Hippocampal formation (tissue), 2 donors: ENCODE measurements around the gene RNF144A.
A peak's percentile ranks its signal among the peaks of the same experiment; 100 is the strongest.

Experiments used
- DNase-seq, 2 donors: peaks; one replicate each; lab custom pipeline; 2025; lab: John Stamatoyannopoulos, UW

RNF144A gene

GRCh38 chr2:7022492-7023385 is 105.5 kb downstream of the RNF144A start:
- DNase-seq, result no peak

GRCh38 chr2:7023542-7023941 is 106.3 kb downstream of the RNF144A start:
- no peak for DNase-seq

DNA sequence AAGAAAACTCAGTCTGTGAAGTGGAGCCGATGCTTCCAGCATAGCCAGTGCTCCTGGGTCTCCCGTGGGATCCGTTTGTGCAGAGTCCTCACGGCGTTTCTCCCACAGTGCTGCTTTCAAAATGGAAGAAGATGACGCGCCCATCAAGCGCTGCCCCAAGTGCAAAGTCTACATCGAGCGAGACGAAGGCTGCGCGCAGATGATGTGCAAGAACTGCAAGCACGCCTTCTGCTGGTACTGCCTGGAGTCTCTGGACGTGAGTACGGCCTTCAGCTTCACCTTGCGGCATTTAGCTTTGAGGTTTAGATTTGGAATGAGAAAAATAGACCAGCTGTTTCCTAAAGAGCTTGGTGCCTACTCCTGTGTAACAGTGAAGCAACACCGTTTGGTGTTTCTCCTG is 107.0 kb downstream of the RNF144A start:
- DNase-seq, result no peak

- DNase-seq, result no peak
Observed at GRCh38 chr2:7025082-7025481, 107.9 kb downstream of the RNF144A start.

- DNase-seq, result no peak
Observed at GRCh38 chr2:7026742-7027141, 109.5 kb downstream of the RNF144A start.

DNA sequence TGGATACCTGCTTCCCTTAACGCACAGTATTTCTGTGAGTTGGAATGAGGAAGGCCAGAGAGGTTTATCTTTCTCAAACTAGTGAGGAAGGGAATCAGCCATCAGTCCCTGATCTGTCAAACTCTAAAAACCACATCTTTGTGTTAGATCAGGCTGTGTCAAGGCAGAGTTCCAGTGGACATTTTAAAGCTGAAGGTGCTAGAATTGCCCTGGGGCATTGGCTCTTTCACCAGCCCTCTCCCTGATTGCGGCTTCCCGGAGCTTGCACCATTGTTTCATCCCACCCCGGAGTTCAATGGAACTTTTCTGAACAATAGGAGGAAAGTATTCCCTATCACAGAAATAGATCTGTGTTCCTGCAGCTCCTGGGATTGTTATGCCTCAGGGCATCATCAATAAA is 110.2 kb downstream of the RNF144A start:
- no peak for DNase-seq

DNA sequence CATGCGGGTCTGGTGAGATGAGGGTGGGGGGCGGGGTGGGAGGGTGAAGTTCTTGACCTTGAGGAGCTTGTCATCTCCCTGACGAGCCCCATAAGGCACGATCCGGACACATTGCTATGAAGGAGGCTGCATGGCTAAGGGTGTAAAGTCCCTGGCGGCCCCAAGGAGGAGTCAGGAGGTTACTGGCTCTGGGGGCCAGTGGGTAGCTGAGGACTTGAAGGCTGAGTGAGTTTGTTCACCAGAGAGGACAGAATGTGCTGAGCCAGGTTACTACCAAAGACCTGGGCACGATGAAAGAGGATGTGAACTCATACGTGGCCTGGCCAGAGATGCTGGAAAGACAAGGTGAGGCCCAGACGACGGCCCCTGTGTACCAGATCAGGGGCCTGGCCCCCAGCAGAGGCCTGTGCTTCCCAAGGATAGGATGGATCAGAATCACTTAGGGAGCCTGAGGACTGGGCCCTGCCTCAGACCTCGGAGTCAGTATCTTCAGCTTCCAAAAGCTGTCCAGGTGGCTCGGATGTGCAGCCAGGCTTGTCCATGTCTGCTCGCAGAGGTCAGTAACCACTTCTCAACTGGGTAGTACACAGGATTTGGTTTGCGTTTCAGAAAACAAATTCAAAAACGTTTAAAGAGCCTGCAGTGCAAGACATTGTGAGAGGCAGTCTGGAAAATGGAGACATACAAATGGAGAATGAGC is 110.9 kb downstream of the RNF144A start:
- DNase-seq, result no peak

DNA sequence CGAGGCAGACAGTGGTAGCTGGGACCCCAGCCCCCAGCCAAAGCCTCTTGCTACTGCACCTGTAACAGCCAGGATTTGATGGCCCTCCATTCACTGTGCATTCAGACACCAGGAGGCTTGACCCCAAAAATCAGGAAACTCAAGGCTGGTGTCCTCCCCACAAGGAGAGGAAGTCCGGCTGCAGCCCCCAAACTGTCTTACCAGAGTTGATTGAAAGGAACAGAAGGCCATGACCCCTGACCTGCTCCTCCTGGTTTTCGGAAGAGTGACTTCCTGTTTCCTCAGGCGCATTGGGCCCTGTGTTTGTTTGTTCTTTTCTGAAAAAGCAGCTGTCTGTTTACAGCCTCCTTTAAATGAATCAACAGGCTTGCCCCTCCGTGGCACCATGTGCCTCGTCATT is 111.6 kb downstream of the RNF144A start:
- no peak for DNase-seq

- peak in 1 of 2 donors; percentile 24 for DNase-seq
Observed at GRCh38 chr2:7029291-7030059, 112.3 kb downstream of the RNF144A start.

DNA sequence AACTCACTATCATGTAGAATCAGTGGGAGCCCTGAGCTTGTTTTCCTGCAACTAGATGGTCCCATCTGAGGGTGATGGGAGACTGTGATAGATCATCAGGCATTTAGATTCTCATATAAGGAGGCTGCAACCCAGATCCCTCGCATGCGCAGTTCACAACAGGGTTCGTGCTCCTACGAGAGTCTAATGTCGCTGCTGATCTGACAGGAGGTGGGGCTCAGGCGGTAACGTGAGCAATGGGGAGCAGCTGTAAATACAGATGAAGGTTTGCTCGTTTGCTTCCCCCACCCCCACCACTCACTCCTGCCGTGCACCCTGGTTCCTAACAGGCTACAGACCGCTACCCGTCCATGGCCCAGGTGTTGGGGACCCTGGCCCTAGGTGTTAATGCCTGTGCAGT is 113.6 kb downstream of the RNF144A start:
- no peak for DNase-seq

DNA sequence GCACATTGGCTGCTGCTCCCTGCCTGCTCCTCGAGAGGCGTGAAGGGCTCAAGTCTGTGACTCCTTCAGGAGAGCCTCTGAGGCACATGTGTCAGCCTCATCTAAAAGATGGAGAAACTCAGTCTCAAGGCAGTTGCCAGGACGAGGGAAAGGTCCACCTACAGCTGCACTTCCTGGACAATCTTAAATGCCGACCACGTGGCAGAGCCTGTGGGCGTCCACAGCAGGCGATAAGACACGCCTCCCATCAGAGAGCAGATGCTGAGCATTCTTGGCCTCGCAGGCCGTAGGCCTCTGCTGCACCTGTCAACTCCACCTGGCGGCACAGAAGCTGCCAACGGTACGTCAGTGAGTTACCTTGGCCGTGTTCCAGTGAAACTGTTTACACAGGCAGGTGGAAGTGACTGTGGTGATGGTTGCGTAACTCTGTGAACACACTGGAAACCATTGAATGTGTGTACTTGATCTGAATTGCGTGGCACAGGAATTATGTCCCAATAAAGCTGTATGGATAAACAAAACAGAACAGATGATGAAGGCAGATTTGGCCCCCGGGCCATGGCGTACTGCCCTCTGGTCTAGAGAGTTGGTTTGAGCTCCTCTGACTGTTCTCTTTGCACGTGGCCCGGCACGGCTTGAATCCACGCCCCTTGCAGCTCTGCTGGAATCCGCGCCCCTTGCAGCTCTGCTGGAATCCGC is 114.5 kb downstream of the RNF144A start:
- DNase-seq, result no peak

DNA sequence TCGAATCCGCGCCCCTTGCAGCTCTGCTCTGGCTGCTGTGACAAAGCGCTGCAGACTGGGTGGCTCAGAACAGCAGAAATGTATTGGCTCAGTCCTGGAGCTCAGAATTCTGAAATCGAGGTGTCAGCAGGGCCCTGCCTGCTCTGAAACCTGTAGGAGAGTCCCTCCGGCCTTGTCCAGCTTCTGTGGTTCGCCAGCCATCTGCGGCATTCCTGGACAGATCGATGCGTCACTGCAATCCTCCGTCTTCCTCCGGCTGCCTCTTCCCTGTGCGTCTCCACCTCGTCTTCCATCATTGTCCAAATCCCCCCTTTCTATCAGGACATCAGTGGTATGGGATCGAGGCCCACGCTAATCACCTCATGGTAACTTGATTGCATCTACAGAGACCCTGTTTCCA is 115.2 kb downstream of the RNF144A start:
- DNase-seq, result no peak

GRCh38 chr2:7033136-7033960 is 116.1 kb downstream of the RNF144A start:
- no peak for DNase-seq

- no peak for DNase-seq
Observed at GRCh38 chr2:7034303-7034702, 117.1 kb downstream of the RNF144A start.

DNA sequence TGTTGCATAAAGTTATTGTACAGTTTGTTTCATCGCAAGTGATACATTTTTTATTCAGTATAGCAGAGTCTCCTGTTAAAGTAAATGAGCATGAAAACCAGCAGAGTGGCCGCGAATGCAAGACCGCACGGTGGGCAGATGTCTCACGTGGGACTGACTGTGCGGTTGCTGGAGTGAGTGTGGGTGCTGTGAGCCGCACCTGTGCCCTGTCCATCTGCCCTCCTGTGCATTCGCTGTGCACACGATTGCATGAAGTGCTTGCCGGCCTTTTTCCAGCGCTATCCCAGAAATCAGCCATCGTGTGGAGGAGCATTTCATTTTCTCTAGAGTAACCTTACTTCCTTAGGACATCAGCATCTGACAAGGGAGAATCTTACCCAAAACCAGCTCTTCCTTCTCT is 118.7 kb downstream of the RNF144A start:
- no peak for DNase-seq

DNA sequence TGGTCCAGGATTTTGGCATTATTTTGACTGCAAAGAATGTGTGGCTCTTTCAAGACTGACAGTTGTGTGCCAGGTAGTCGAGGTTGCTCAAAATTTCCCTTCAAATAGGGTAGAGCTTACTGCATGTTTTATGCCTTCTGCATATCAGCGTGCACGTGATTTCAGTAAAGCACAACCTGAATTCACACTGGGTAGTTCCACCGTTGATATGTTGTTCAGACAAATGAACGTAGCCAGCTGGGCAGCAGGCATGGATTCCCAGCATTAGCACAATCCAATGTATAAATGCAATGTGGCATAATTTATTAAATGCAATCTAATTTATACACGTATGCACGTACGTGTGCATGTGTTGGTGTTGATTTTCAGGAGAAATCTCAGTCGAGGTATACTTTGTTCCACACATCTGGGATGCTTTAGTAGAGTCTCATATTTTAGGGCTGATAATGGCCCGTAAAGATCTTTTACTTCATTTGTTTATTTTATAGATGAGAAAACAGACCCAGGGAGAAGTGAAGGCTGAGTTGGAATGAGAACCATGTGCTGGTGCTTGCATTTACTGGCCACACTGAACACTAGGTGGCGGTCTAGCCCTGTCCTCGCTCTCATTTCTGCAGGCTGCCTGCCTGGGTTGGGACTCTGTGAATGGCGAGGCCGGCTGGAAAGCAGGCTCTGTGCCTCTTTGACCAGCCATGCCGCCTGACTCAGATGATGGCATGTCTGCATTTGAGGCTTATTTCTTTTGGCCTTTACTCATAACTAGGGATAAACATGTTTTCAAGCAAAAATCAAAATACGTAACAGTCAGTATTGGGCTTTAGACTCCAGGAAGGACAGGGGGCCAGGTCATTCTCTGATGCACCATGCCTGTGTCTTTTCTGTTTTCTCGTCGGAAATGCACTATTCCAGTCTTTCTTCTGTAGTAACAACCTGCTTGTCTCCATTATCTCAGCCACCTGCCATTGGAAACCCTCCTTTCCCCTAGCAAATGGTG is 120.4 kb downstream of the RNF144A start:
- DNase-seq, result peak; percentile 67 to 72

DNA sequence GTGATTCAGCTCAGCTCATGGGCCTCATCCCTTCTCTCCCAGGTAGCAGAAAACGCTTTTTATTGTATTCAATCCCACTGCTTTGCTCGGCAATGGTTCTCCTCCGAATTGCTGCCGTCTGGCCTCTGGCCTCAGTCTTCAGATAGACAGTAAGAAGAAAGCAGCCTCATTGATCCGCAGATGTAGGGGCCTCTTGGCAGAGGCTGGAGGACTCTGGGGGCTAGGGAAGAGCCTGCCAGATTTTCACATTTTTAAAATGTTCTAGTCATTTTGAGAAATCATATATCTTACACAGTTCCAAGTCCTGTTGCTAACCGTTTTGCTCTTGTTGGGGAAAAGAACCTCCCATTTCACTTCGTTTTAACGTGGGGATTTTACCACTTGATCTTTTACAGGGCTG is 123.3 kb downstream of the RNF144A start:
- no peak for DNase-seq

- DNase-seq, result no peak
Observed at GRCh38 chr2:7041421-7041820, 124.2 kb downstream of the RNF144A start.

DNA sequence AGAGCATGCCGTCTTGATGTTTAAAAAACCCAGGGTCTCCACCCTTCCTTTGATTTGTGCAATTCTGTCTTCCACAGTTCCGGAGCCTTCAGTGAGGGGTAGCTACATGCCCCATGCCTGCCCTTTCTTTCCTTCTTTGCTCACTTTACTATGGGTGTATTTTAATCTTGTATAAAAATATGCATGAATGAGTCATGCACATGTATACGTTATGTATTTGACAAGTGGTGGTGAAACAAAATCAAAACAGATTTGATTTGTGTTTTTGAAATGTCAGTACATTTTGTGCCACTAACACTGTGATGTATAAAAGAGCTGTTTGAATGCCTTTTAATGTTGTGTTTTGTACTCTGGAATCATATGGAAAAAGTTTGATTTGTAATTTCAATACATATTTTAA is 126.5 kb downstream of the RNF144A start:
- DNase-seq, result no peak
